Measurements from ENCODE around the gene PDGFC.

GRCh38 chr4:156794863-156795262 is 176.7 kb downstream of the PDGFC start:
- TF ChIP-seq CTCF (IDR thresholded peaks at IDR 0.05; ENCODE audit: low read length) = no peak
- no peak for TF ChIP-seq EZH2phosphoT487 (IDR thresholded peaks at IDR 0.05; ENCODE audit: low read length)
- no peak for TF ChIP-seq EZH2 (optimal IDR thresholded peaks at IDR 0.05; ENCODE audit: low read depth, low read length)

Data from MM.1S (cell line).